ENCODE results near the gene CHMP3. TPM values are rescaled to one million over a fixed set of nuclear protein-coding genes. Genes with fewer than 3 reads are reported as not detected.
A peak's percentile ranks its signal among the peaks of the same experiment; 100 is the strongest.
"Not testable (repeated sequence)": the region's sequence is repeated elsewhere in the genome, so short reads cannot be mapped to it uniquely, and the experiment has no call there.

The CHMP3 gene
- 100 to 1,000 TPM in 1 of 2 donors, 10 to 100 TPM in 1; 46.1 to 111 TPM for polyA plus RNA-seq

GRCh38 chr2:86562922-86563649, at the start of gene CHMP3:
CHMP3 (minus strand) TSS chr2:86563443; CDS start chr2:86563348, 95 bp downstream.
- WGBS, 2 donors = 0% methylated on average over 56 to 57 of the region's 57 CpGs
- H3K9me3 ChIP-seq (ENCODE audit: control insufficient read depth in 2 of 2, insufficient read depth in 1 of 2, low read depth in 1 of 2, low read length in 1 of 2) = no peaks in the 10 kb centered on the region
- H3K36me3 ChIP-seq (ENCODE audit: control insufficient read depth in 2 of 2, insufficient read depth in 2 of 2, low read length in 1 of 2) = no peaks in the 10 kb centered on the region
- H3K27me3 ChIP-seq (ENCODE audit: control insufficient read depth in 1 of 2, insufficient read depth in 2 of 2, low read length in 2 of 2) = no peaks in the 10 kb centered on the region
- H3K27ac ChIP-seq (ENCODE audit: low read depth in 2 of 2, low read length in 1 of 2) = peak within 1 kb of the TSS; percentile 99 to 100
- H3K4me1 ChIP-seq (ENCODE audit: control insufficient read depth in 2 of 2, insufficient read depth in 2 of 2, low read length in 1 of 2) = peaks cover 0 to 8% of the 10 kb centered on the region in 2 donors
- H3K4me3 ChIP-seq (ENCODE audit: low read depth in 1 of 2, low read length in 2 of 2) = peak within 1 kb of the TSS; percentile 85 to 89

GRCh38 chr2:86610871-86611270, 47.6 kb upstream of the CHMP3 start:
- Histone ChIP-seq H3K9me3 (ENCODE audit: control insufficient read depth in 2 of 2, insufficient read depth in 1 of 2, low read depth in 1 of 2, low read length in 1 of 2) (no peaks in the 10 kb centered on the region), H3K4me3 (ENCODE audit: low read depth in 1 of 2, low read length in 2 of 2) (no peak overlapping the region), H3K36me3 (ENCODE audit: control insufficient read depth in 2 of 2, insufficient read depth in 2 of 2, low read length in 1 of 2) (peaks cover 5 to 9% of the 10 kb centered on the region in 2 donors), H3K27ac (ENCODE audit: low read depth in 2 of 2, low read length in 1 of 2) (no peak overlapping the region), H3K27me3 (ENCODE audit: control insufficient read depth in 1 of 2, insufficient read depth in 2 of 2, low read length in 2 of 2) (no peaks in the 10 kb centered on the region), H3K4me1 (ENCODE audit: control insufficient read depth in 2 of 2, insufficient read depth in 2 of 2, low read length in 1 of 2) (no peaks in the 10 kb centered on the region)
- WGBS, 2 donors = 85 to 86% methylated on average over 1 of the region's 1 CpG

GRCh38 chr2:86608832-86609410, 45.7 kb upstream of the CHMP3 start:
- Histone ChIP-seq H3K36me3 (ENCODE audit: control insufficient read depth in 2 of 2, insufficient read depth in 2 of 2, low read length in 1 of 2) (peaks cover 3 to 5% of the 10 kb centered on the region in 2 donors), H3K4me3 (ENCODE audit: low read depth in 1 of 2, low read length in 2 of 2) (no peak overlapping the region), H3K27me3 (ENCODE audit: control insufficient read depth in 1 of 2, insufficient read depth in 2 of 2, low read length in 2 of 2) (no peaks in the 10 kb centered on the region), H3K9me3 (ENCODE audit: control insufficient read depth in 2 of 2, insufficient read depth in 1 of 2, low read depth in 1 of 2, low read length in 1 of 2) (no peaks in the 10 kb centered on the region), H3K27ac (ENCODE audit: low read depth in 2 of 2, low read length in 1 of 2) (no peak overlapping the region), H3K4me1 (ENCODE audit: control insufficient read depth in 2 of 2, insufficient read depth in 2 of 2, low read length in 1 of 2) (no peaks in the 10 kb centered on the region)
- WGBS, 2 donors = 82 to 92% methylated on average over 2 of the region's 2 CpGs

- H3K36me3 ChIP-seq (ENCODE audit: control insufficient read depth in 2 of 2, insufficient read depth in 2 of 2, low read length in 1 of 2) = peaks cover under 1 to 3% of the 10 kb centered on the region in 2 donors
- no peaks in the 10 kb centered on the region for H3K4me1 ChIP-seq (ENCODE audit: control insufficient read depth in 2 of 2, insufficient read depth in 2 of 2, low read length in 1 of 2)
- no peak overlapping the region for H3K4me3 ChIP-seq (ENCODE audit: low read depth in 1 of 2, low read length in 2 of 2)
- 91 to 94% methylated on average over 4 of the region's 4 CpGs for WGBS, 2 donors
- H3K27ac ChIP-seq (ENCODE audit: low read depth in 2 of 2, low read length in 1 of 2) = no peak overlapping the region
- peaks cover 0 to 2% of the 10 kb centered on the region in 2 donors for H3K9me3 ChIP-seq (ENCODE audit: control insufficient read depth in 2 of 2, insufficient read depth in 1 of 2, low read depth in 1 of 2, low read length in 1 of 2)
- H3K27me3 ChIP-seq (ENCODE audit: control insufficient read depth in 1 of 2, insufficient read depth in 2 of 2, low read length in 2 of 2) = no peaks in the 10 kb centered on the region
These were observed 40.7 kb upstream of the CHMP3 start for GRCh38 chr2:86603905-86604304.

- peaks cover 0 to 2% of the 10 kb centered on the region in 2 donors for H3K9me3 ChIP-seq (ENCODE audit: control insufficient read depth in 2 of 2, insufficient read depth in 1 of 2, low read depth in 1 of 2, low read length in 1 of 2)
- H3K4me3 ChIP-seq (ENCODE audit: low read depth in 1 of 2, low read length in 2 of 2) = no peak overlapping the region
- H3K27ac ChIP-seq (ENCODE audit: low read depth in 2 of 2, low read length in 1 of 2) = no peak overlapping the region
- H3K4me1 ChIP-seq (ENCODE audit: control insufficient read depth in 2 of 2, insufficient read depth in 2 of 2, low read length in 1 of 2) = no peaks in the 10 kb centered on the region
- H3K27me3 ChIP-seq (ENCODE audit: control insufficient read depth in 1 of 2, insufficient read depth in 2 of 2, low read length in 2 of 2) = no peaks in the 10 kb centered on the region
- WGBS, 2 donors = 19 to 53% methylated on average over 2 of the region's 2 CpGs
- H3K36me3 ChIP-seq (ENCODE audit: control insufficient read depth in 2 of 2, insufficient read depth in 2 of 2, low read length in 1 of 2) = no peaks in the 10 kb centered on the region
These were observed 35.7 kb upstream of the CHMP3 start for GRCh38 chr2:86598966-86599365.

GRCh38 chr2:86596118-86596517, 32.9 kb upstream of the CHMP3 start:
- Histone ChIP-seq H3K27ac (ENCODE audit: low read depth in 2 of 2, low read length in 1 of 2) (no peak overlapping the region), H3K36me3 (ENCODE audit: control insufficient read depth in 2 of 2, insufficient read depth in 2 of 2, low read length in 1 of 2) (no peaks in the 10 kb centered on the region), H3K4me1 (ENCODE audit: control insufficient read depth in 2 of 2, insufficient read depth in 2 of 2, low read length in 1 of 2) (no peaks in the 10 kb centered on the region), H3K4me3 (ENCODE audit: low read depth in 1 of 2, low read length in 2 of 2) (no peak overlapping the region), H3K27me3 (ENCODE audit: control insufficient read depth in 1 of 2, insufficient read depth in 2 of 2, low read length in 2 of 2) (no peaks in the 10 kb centered on the region), H3K9me3 (ENCODE audit: control insufficient read depth in 2 of 2, insufficient read depth in 1 of 2, low read depth in 1 of 2, low read length in 1 of 2) (no peaks in the 10 kb centered on the region)
- 49 to 61% methylated on average over 2 of the region's 2 CpGs for WGBS, 2 donors

GRCh38 chr2:86593266-86593665, 30.0 kb upstream of the CHMP3 start:
- H3K4me1 ChIP-seq (ENCODE audit: control insufficient read depth in 2 of 2, insufficient read depth in 2 of 2, low read length in 1 of 2) = no peaks in the 10 kb centered on the region
- WGBS, 2 donors = 74 to 82% methylated on average over 2 of the region's 2 CpGs
- no peaks in the 10 kb centered on the region for H3K9me3 ChIP-seq (ENCODE audit: control insufficient read depth in 2 of 2, insufficient read depth in 1 of 2, low read depth in 1 of 2, low read length in 1 of 2)
- H3K4me3 ChIP-seq (ENCODE audit: low read depth in 1 of 2, low read length in 2 of 2) = no peak overlapping the region
- no peaks in the 10 kb centered on the region for H3K36me3 ChIP-seq (ENCODE audit: control insufficient read depth in 2 of 2, insufficient read depth in 2 of 2, low read length in 1 of 2)
- no peak overlapping the region for H3K27ac ChIP-seq (ENCODE audit: low read depth in 2 of 2, low read length in 1 of 2)
- no peaks in the 10 kb centered on the region for H3K27me3 ChIP-seq (ENCODE audit: control insufficient read depth in 1 of 2, insufficient read depth in 2 of 2, low read length in 2 of 2)

- no peak overlapping the region for H3K4me3 ChIP-seq (ENCODE audit: low read depth in 1 of 2, low read length in 2 of 2)
- no peaks in the 10 kb centered on the region for H3K4me1 ChIP-seq (ENCODE audit: control insufficient read depth in 2 of 2, insufficient read depth in 2 of 2, low read length in 1 of 2)
- H3K27me3 ChIP-seq (ENCODE audit: control insufficient read depth in 1 of 2, insufficient read depth in 2 of 2, low read length in 2 of 2) = no peaks in the 10 kb centered on the region
- H3K9me3 ChIP-seq (ENCODE audit: control insufficient read depth in 2 of 2, insufficient read depth in 1 of 2, low read depth in 1 of 2, low read length in 1 of 2) = no peaks in the 10 kb centered on the region
- no peak overlapping the region for H3K27ac ChIP-seq (ENCODE audit: low read depth in 2 of 2, low read length in 1 of 2)
- WGBS, 2 donors = 24 to 31% methylated on average over 3 of the region's 3 CpGs
- H3K36me3 ChIP-seq (ENCODE audit: control insufficient read depth in 2 of 2, insufficient read depth in 2 of 2, low read length in 1 of 2) = no peaks in the 10 kb centered on the region
These were observed 29.4 kb upstream of the CHMP3 start for GRCh38 chr2:86592547-86593230.

- not testable (repeated sequence) for H3K36me3 ChIP-seq (ENCODE audit: control insufficient read depth in 2 of 2, insufficient read depth in 2 of 2, low read length in 1 of 2); H3K4me3 ChIP-seq (ENCODE audit: low read depth in 1 of 2, low read length in 2 of 2); H3K4me1 ChIP-seq (ENCODE audit: control insufficient read depth in 2 of 2, insufficient read depth in 2 of 2, low read length in 1 of 2); H3K27me3 ChIP-seq (ENCODE audit: control insufficient read depth in 1 of 2, insufficient read depth in 2 of 2, low read length in 2 of 2); H3K9me3 ChIP-seq (ENCODE audit: control insufficient read depth in 2 of 2, insufficient read depth in 1 of 2, low read depth in 1 of 2, low read length in 1 of 2); H3K27ac ChIP-seq (ENCODE audit: low read depth in 2 of 2, low read length in 1 of 2)
- 98 to 99% methylated on average over 5 of the region's 5 CpGs for WGBS, 2 donors
These were observed 26.5 kb upstream of the CHMP3 start for GRCh38 chr2:86589701-86590100.
